Neural progenitor cell (in vitro differentiated cells): ENCODE results near the gene SYNM. TPM values are rescaled to one million over a fixed set of nuclear protein-coding genes. Genes with fewer than 3 reads are reported as not detected.

ENCODE experiments used
- DNase-seq: peaks from one replicate; pipeline ENCODE4 v3.0.0-alpha.2; 2016; ENCODE audit warnings: low spot score
- H2AFZ ChIP-seq: fragments of 200-600 bp; sonication (generic); replicated peaks from 2 replicates; pipeline ENCODE4 v1.6.1; 2016; ENCODE audit warnings: antibody characterized with exemption
- H3F3A ChIP-seq: fragments of 200-600 bp; sonication (generic); 2 replicates; pipeline ENCODE4 v1.6.1; 2016; ENCODE audit warnings: antibody characterized with exemption, low read depth
- H3K27ac ChIP-seq: fragments of 200-600 bp; sonication (generic); 2 replicates; pipeline ENCODE4 v1.5.1; 2016; ENCODE audit warnings: mild to moderate bottlenecking
- H3K27me3 ChIP-seq: fragments of 200-600 bp; sonication (generic); 2 replicates; pipeline ENCODE4 v1.6.1; 2016; ENCODE audit warnings: mild to moderate bottlenecking, moderate library complexity
- H3K36me3 ChIP-seq: fragments of 200-600 bp; sonication (generic); 2 replicates; pipeline ENCODE4 v1.5.1; 2016
- H3K4me1 ChIP-seq: fragments of 200-600 bp; sonication (generic); 2 replicates; pipeline ENCODE4 v1.6.1; 2016; ENCODE audit warnings: mixed run types
- H3K4me2 ChIP-seq: fragments of 200-600 bp; sonication (generic); 2 replicates; pipeline ENCODE4 v1.6.1; 2016
- H3K4me3 ChIP-seq: fragments of 200-600 bp; sonication (generic); 2 replicates; pipeline ENCODE4 v1.5.1; 2016
- H3K79me2 ChIP-seq: fragments of 200-600 bp; sonication (generic); 2 replicates; pipeline ENCODE4 v1.6.1; 2016; ENCODE audit warnings: low read depth
- H3K9ac ChIP-seq: fragments of 200-600 bp; sonication (generic); 2 replicates; pipeline ENCODE4 v1.6.1; 2016
- H3K9me3 ChIP-seq: fragments of 200-600 bp; sonication (generic); 2 replicates; pipeline ENCODE4 v1.5.1; 2016; ENCODE audit warnings: low read depth
- H4K20me1 ChIP-seq: fragments of 200-600 bp; sonication (generic); 2 replicates; pipeline ENCODE4 v1.6.1; 2016; ENCODE audit warnings: low read depth
- H3K27ac Mint-ChIP-seq: 3 replicates; pipeline ENCODE4 v1.8.0; 2021; ENCODE audit warnings: mixed read lengths
- H3K27me3 Mint-ChIP-seq: 2 replicates; pipeline ENCODE4 v1.8.0; 2022; ENCODE audit warnings: low read depth, mild to moderate bottlenecking, inconsistent platforms, moderate library complexity, mixed read lengths; ENCODE audit not compliant: insufficient read depth
- H3K36me3 Mint-ChIP-seq: 3 replicates; pipeline ENCODE4 v1.8.0; 2021; ENCODE audit warnings: mixed read lengths
- H3K4me1 Mint-ChIP-seq: 3 replicates; pipeline ENCODE4 v1.8.0; 2021; ENCODE audit warnings: mixed read lengths
- H3K4me3 Mint-ChIP-seq: 3 replicates; pipeline ENCODE4 v1.8.0; 2021; ENCODE audit warnings: mild to moderate bottlenecking, moderate library complexity, mixed read lengths
- H3K9me3 Mint-ChIP-seq: 3 replicates; pipeline ENCODE4 v1.8.0; 2020; ENCODE audit warnings: mixed read lengths
- CTCF ChIP-seq: fragments of 200-600 bp; sonication (generic); IDR thresholded peaks from 2 replicates; pipeline ENCODE4 v1.5.1; 2017; ENCODE audit warnings: antibody characterized with exemption, mild to moderate bottlenecking
- EZH2 ChIP-seq: fragments of 200-600 bp; sonication (generic); IDR thresholded peaks from 2 replicates; pipeline ENCODE4 v1.6.1; 2017; ENCODE audit warnings: antibody characterized with exemption, mild to moderate bottlenecking, moderate library complexity
- EZH2phosphoT487 ChIP-seq: fragments of 200-600 bp; sonication (generic); IDR thresholded peaks from 2 replicates; pipeline ENCODE4 v1.6.1; 2017; ENCODE audit warnings: antibody characterized with exemption
- total RNA-seq: library from RNA; depleted of rRNA; stranded (reverse); fragments of >200 nt; gene quantifications from 2 replicates; pipeline ENCODE4 v1.2.3, GENCODE V29; 2015; ENCODE audit warnings: low replicate concordance

The SYNM gene
- total RNA-seq, 1 donor from 2014 or later, result 0.97 TPM

- Histone ChIP-seq H3K4me1 (peaks cover 27% of the 10 kb centered on the region), H3K27ac (no peak overlapping the region), H3K36me3 (no peaks in the 10 kb centered on the region), H3K79me2 (no peaks in the 10 kb centered on the region), H3K4me2 (no peak overlapping the region), H2AFZ (no peak overlapping the region), H3K27me3 (no peaks in the 10 kb centered on the region), H3K9me3 (no peaks in the 10 kb centered on the region), H4K20me1 (no peaks in the 10 kb centered on the region), H3K9ac (no peak overlapping the region), H3F3A (peaks cover 27% of the 10 kb centered on the region), H3K4me3 (no peak overlapping the region)
- Mint-ChIP-seq H3K9me3 (no peaks in the 10 kb centered on the region), H3K36me3 (peaks cover 14% of the 10 kb centered on the region), H3K4me1 (peaks cover 34% of the 10 kb centered on the region), H3K4me3 (no peak overlapping the region), H3K27ac (no peak overlapping the region), H3K27me3 (no peaks in the 10 kb centered on the region)
- DNase-seq, result no peak
- no peak for TF ChIP-seq EZH2
- TF ChIP-seq EZH2phosphoT487, result no peak
- TF ChIP-seq CTCF, result no peak
Measured at GRCh38 chr15:99140590-99140989, 35.7 kb downstream of the SYNM start.

GRCh38 chr15:99141943-99142342 lies 37.1 kb downstream of the SYNM start:
- TF ChIP-seq CTCF (no peak), EZH2phosphoT487 (no peak), EZH2 (no peak)
- Mint-ChIP-seq H3K36me3 (peaks cover 13% of the 10 kb centered on the region), H3K27me3 (peaks cover 2% of the 10 kb centered on the region), H3K9me3 (no peaks in the 10 kb centered on the region), H3K27ac (no peak overlapping the region), H3K4me1 (peaks cover 33% of the 10 kb centered on the region), H3K4me3 (no peak overlapping the region)
- Histone ChIP-seq H3K9me3 (no peaks in the 10 kb centered on the region), H3K9ac (no peak overlapping the region), H3K4me3 (no peak overlapping the region), H3K27ac (peak overlapping the region; percentile 83), H3K36me3 (no peaks in the 10 kb centered on the region), H2AFZ (no peak overlapping the region), H3K79me2 (no peaks in the 10 kb centered on the region), H3K4me2 (no peak overlapping the region), H3K4me1 (peaks cover 27% of the 10 kb centered on the region), H3F3A (peaks cover 27% of the 10 kb centered on the region), H3K27me3 (no peaks in the 10 kb centered on the region), H4K20me1 (no peaks in the 10 kb centered on the region)
- DNase-seq, result no peak

- DNase-seq, result no peak
- peak overlapping the region; percentile 24 for H3K4me3 ChIP-seq
- TF ChIP-seq CTCF (no peak), EZH2phosphoT487 (no peak), EZH2 (no peak)
- peak overlapping the region; percentile 83 for H3K27ac ChIP-seq
- Mint-ChIP-seq H3K4me1 (peaks cover 34% of the 10 kb centered on the region), H3K36me3 (peaks cover 13% of the 10 kb centered on the region), H3K4me3 (no peak overlapping the region), H3K27me3 (peaks cover 2% of the 10 kb centered on the region), H3K9me3 (no peaks in the 10 kb centered on the region), H3K27ac (no peak overlapping the region)
- H3K4me2 ChIP-seq, result peak overlapping the region; percentile 70
- no peak overlapping the region for H2AFZ ChIP-seq
- H3K36me3 ChIP-seq, result no peaks in the 10 kb centered on the region
- no peaks in the 10 kb centered on the region for H3K79me2 ChIP-seq
- no peaks in the 10 kb centered on the region for H4K20me1 ChIP-seq
- peaks cover 27% of the 10 kb centered on the region for H3K4me1 ChIP-seq
- H3K9me3 ChIP-seq, result no peaks in the 10 kb centered on the region
- no peaks in the 10 kb centered on the region for H3K27me3 ChIP-seq
- H3K9ac ChIP-seq, result no peak overlapping the region
- H3F3A ChIP-seq, result peaks cover 27% of the 10 kb centered on the region
Measured at GRCh38 chr15:99142562-99142961, 37.7 kb downstream of the SYNM start.
